HepG2 (cell line): ENCODE measurements around the gene SUSD3. TPM values are rescaled to one million over a fixed set of nuclear protein-coding genes. Genes with fewer than 3 reads are reported as not detected.
A peak's percentile ranks its signal among the peaks of the same experiment; 100 is the strongest.

Experiments used
- HNRNPL ChIP-seq: fragments of 200-400 bp; formaldehyde crosslinking; IDR thresholded peaks from 2 replicates; pipeline ENCODE4 v1.6.1; 2017; ENCODE audit warnings: mild to moderate bottlenecking, low read depth, low read length
- HNRNPUL1 ChIP-seq: fragments of 200-400 bp; formaldehyde crosslinking; IDR thresholded peaks from 2 replicates; pipeline ENCODE4 v1.6.1; 2017; ENCODE audit warnings: low read depth, mild to moderate bottlenecking, low read length, moderate library complexity
- KDM5A ChIP-seq: fragments of 200-600 bp; sonication (generic); IDR thresholded peaks from 2 replicates; pipeline ENCODE4 v1.7.0; 2018; ENCODE audit warnings: antibody characterized with exemption, mild to moderate bottlenecking, low read length, borderline replicate concordance
- MAFK ChIP-seq, 2 experiments: IDR thresholded peaks in 1 of 2; conservative IDR thresholded peaks in 1 of 2; 2 replicates each; pipeline ENCODE4 v1.6.1; 2011; ENCODE audit warnings: improper control_type of control experiment in 2 of 2, low read length in 2 of 2
- MBNL3 ChIP-seq: fragments of 250-450 bp; sonication (Bioruptor Pico); conservative IDR thresholded peaks from 2 replicates; pipeline ENCODE4 v1.8.0; 2022; ENCODE audit warnings: mild to moderate bottlenecking, inconsistent platforms
- RCOR2 ChIP-seq: IDR thresholded peaks from 2 replicates; pipeline ENCODE4 v1.6.1; 2016; ENCODE audit warnings: missing biosample characterization, missing genetic modification reagents
- SSRP1 ChIP-seq: IDR thresholded peaks from 2 replicates; pipeline ENCODE4 v1.6.1; 2016; ENCODE audit warnings: control low read depth
- TCF12 ChIP-seq, 2 experiments: fragments of 450-650 bp in 1 of 2; sonication (generic) in 1 of 2; formaldehyde crosslinking in 1 of 2; IDR thresholded peaks; 2 replicates each; pipeline versions ENCODE4 v1.6.1 to v1.8.0; 2017 to 2022; ENCODE audit warnings: antibody characterized with exemption in 1 of 2, mild to moderate bottlenecking in 1 of 2, missing genetic modification reagents in 1 of 2, moderate library complexity in 1 of 2
- TRIM24 ChIP-seq: sonication (generic); formaldehyde crosslinking; IDR thresholded peaks from 2 replicates; pipeline ENCODE4 v1.8.0; 2022; ENCODE audit warnings: mild to moderate bottlenecking, missing genetic modification reagents
- ZNF713 ChIP-seq: sonication (generic); formaldehyde crosslinking; IDR thresholded peaks from 2 replicates; pipeline ENCODE4 v1.4.0; 2020; ENCODE audit warnings: mild to moderate bottlenecking, missing genetic modification reagents
- polyA plus RNA-seq, 8 experiments: library from polyadenylated mRNA; depleted of rRNA in 3 of 8; stranded (reverse) in 7 of 8; unstranded in 1 of 8; fragments of >200 nt; fragmentation: Illumina TruSeq in 4 of 8; extraction: Trizol in 4 of 8; gene quantifications; 2 replicates each; pipeline versions ENCODE4 v1.2.1 to v1.2.3, GENCODE V29; 2011 to 2016; ENCODE audit warnings: low read depth in 4 of 8, missing spikeins in 1 of 8, mixed read lengths in 1 of 8; ENCODE audit not compliant: insufficient read depth in 1 of 8
- total RNA-seq, 5 experiments: library from RNA; depleted of rRNA; stranded (reverse); fragments of >200 nt; fragmentation: Illumina TruSeq; extraction: Trizol; gene quantifications; 2 replicates each; pipeline ENCODE4 v1.2.3, GENCODE V29; 2016; ENCODE audit warnings: low read depth in 1 of 5
- TF ChIP-seq, protein P1 (sequence below): sonication (generic); formaldehyde crosslinking; IDR thresholded peaks from 2 replicates; pipeline ENCODE4 v1.8.0; 2022; ENCODE audit warnings: mild to moderate bottlenecking, missing genetic modification reagents
- TF ChIP-seq, protein P2 (sequence below): sonication (generic); formaldehyde crosslinking; conservative IDR thresholded peaks from 2 replicates; pipeline ENCODE4 v1.8.0; 2022; ENCODE audit warnings: missing genetic modification reagents
- TF ChIP-seq, protein P3 (sequence below): IDR thresholded peaks from 2 replicates; pipeline ENCODE4 v1.6.1; 2016; ENCODE audit warnings: missing compliant biosample characterization, missing genetic modification reagents, borderline replicate concordance
- TF ChIP-seq, protein P4 (sequence below): sonication (generic); formaldehyde crosslinking; IDR thresholded peaks from 2 replicates; pipeline ENCODE4 v1.4.0; 2020; ENCODE audit warnings: mild to moderate bottlenecking, missing genetic modification reagents
- TF ChIP-seq, protein P5 (sequence below): IDR thresholded peaks from 2 replicates; pipeline ENCODE4 v1.6.1; 2012; ENCODE audit warnings: low read length, improper control_type of control experiment
- TF ChIP-seq, protein P6 (sequence below): sonication (generic); formaldehyde crosslinking; conservative IDR thresholded peaks from 2 replicates; pipeline ENCODE4 v1.8.0; 2022; ENCODE audit warnings: mild to moderate bottlenecking, moderate library complexity, missing genetic modification reagents
- TF ChIP-seq, protein P7 (sequence below): sonication (generic); formaldehyde crosslinking; IDR thresholded peaks from 2 replicates; pipeline ENCODE4 v1.5.1; 2020; ENCODE audit warnings: missing genetic modification reagents, mild to moderate bottlenecking, borderline replicate concordance

SUSD3 gene
- total and polyA plus RNA-seq, 2 of the 13 experiments (the other 11 are each of a cell fraction or from before 2014, with no cell fraction given), result 7.0 to 9.1 TPM

DNA sequence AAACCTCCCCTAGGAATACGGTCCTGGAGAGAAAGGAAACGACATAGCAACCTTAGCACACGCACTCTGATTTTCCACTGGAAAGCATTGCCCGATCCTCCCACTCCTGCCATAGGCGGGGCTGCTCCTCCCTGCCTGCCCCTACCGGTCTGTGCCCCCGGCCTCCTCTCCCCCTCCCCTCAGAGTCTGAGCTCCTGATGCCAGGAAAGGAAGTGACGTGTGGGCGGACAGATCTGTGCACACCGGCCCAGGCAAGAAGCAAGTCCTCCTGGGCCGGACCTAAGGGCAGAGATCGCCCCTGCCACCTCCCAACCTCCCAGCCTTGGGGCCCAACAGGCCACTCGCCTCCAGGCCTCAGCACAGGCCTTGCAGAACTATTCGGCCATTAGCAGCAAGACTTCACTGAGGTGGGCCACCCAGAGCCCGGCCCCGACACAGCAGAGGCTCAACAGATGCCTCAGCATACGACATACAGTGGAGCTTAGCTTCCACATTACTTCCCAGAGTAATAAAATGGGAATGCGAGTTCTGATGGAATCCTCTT is 68.4 kb downstream of the SUSD3 start (continued):
- TF ChIP-seq, protein P1, sequence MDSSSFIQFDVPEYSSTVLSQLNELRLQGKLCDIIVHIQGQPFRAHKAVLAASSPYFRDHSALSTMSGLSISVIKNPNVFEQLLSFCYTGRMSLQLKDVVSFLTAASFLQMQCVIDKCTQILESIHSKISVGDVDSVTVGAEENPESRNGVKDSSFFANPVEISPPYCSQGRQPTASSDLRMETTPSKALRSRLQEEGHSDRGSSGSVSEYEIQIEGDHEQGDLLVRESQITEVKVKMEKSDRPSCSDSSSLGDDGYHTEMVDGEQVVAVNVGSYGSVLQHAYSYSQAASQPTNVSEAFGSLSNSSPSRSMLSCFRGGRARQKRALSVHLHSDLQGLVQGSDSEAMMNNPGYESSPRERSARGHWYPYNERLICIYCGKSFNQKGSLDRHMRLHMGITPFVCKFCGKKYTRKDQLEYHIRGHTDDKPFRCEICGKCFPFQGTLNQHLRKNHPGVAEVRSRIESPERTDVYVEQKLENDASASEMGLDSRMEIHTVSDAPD (CRISPR knock-in tag), result no peak
- TF ChIP-seq, protein P2, sequence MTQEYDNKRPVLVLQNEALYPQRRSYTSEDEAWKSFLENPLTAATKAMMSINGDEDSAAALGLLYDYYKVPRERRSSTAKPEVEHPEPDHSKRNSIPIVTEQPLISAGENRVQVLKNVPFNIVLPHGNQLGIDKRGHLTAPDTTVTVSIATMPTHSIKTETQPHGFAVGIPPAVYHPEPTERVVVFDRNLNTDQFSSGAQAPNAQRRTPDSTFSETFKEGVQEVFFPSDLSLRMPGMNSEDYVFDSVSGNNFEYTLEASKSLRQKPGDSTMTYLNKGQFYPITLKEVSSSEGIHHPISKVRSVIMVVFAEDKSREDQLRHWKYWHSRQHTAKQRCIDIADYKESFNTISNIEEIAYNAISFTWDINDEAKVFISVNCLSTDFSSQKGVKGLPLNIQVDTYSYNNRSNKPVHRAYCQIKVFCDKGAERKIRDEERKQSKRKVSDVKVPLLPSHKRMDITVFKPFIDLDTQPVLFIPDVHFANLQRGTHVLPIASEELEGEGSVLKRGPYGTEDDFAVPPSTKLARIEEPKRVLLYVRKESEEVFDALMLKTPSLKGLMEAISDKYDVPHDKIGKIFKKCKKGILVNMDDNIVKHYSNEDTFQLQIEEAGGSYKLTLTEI, result no peak
- no peak for TF ChIP-seq RCOR2 (CRISPR knock-in tag)
- TF ChIP-seq, protein P3, sequence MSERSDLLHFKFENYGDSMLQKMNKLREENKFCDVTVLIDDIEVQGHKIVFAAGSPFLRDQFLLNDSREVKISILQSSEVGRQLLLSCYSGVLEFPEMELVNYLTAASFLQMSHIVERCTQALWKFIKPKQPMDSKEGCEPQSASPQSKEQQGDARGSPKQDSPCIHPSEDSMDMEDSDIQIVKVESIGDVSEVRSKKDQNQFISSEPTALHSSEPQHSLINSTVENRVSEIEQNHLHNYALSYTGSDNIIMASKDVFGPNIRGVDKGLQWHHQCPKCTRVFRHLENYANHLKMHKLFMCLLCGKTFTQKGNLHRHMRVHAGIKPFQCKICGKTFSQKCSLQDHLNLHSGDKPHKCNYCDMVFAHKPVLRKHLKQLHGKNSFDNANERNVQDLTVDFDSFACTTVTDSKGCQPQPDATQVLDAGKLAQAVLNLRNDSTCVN (CRISPR knock-in tag), result no peak
- TF ChIP-seq, protein P4, sequence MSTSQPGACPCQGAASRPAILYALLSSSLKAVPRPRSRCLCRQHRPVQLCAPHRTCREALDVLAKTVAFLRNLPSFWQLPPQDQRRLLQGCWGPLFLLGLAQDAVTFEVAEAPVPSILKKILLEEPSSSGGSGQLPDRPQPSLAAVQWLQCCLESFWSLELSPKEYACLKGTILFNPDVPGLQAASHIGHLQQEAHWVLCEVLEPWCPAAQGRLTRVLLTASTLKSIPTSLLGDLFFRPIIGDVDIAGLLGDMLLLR (CRISPR knock-in tag), result no peak
- TF ChIP-seq, protein P5, sequence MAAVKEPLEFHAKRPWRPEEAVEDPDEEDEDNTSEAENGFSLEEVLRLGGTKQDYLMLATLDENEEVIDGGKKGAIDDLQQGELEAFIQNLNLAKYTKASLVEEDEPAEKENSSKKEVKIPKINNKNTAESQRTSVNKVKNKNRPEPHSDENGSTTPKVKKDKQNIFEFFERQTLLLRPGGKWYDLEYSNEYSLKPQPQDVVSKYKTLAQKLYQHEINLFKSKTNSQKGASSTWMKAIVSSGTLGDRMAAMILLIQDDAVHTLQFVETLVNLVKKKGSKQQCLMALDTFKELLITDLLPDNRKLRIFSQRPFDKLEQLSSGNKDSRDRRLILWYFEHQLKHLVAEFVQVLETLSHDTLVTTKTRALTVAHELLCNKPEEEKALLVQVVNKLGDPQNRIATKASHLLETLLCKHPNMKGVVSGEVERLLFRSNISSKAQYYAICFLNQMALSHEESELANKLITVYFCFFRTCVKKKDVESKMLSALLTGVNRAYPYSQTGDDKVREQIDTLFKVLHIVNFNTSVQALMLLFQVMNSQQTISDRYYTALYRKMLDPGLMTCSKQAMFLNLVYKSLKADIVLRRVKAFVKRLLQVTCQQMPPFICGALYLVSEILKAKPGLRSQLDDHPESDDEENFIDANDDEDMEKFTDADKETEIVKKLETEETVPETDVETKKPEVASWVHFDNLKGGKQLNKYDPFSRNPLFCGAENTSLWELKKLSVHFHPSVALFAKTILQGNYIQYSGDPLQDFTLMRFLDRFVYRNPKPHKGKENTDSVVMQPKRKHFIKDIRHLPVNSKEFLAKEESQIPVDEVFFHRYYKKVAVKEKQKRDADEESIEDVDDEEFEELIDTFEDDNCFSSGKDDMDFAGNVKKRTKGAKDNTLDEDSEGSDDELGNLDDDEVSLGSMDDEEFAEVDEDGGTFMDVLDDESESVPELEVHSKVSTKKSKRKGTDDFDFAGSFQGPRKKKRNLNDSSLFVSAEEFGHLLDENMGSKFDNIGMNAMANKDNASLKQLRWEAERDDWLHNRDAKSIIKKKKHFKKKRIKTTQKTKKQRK, result no peak
- TF ChIP-seq ZNF713 (CRISPR knock-in tag), result no peak
- no peak for TF ChIP-seq HNRNPUL1
- TF ChIP-seq MBNL3, result no peak
- TF ChIP-seq, protein P6, sequence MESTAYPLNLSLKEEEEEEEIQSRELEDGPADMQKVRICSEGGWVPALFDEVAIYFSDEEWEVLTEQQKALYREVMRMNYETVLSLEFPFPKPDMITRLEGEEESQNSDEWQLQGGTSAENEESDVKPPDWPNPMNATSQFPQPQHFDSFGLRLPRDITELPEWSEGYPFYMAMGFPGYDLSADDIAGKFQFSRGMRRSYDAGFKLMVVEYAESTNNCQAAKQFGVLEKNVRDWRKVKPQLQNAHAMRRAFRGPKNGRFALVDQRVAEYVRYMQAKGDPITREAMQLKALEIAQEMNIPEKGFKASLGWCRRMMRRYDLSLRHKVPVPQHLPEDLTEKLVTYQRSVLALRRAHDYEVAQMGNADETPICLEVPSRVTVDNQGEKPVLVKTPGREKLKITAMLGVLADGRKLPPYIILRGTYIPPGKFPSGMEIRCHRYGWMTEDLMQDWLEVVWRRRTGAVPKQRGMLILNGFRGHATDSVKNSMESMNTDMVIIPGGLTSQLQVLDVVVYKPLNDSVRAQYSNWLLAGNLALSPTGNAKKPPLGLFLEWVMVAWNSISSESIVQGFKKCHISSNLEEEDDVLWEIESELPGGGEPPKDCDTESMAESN (CRISPR knock-in tag), result no peak
- TF ChIP-seq TCF12 (IDR thresholded peaks at IDR 0.05), result no peak
- no peak; the same call in 1 of the 2 replicates for TF ChIP-seq TCF12 (CRISPR knock-in tag; IDR thresholded peaks at IDR 0.05)
- TF ChIP-seq MAFK (conservative IDR thresholded peaks at IDR 0.05 in 1 of 2, IDR thresholded peaks at IDR 0.05 in 1 of 2; ENCODE audit: low read length in 2 of 2), result no peak
- no peak for TF ChIP-seq SSRP1
- TF ChIP-seq HNRNPL, result peak; percentile 84
- no peak for TF ChIP-seq TRIM24 (CRISPR knock-in tag)
- TF ChIP-seq, protein P7, sequence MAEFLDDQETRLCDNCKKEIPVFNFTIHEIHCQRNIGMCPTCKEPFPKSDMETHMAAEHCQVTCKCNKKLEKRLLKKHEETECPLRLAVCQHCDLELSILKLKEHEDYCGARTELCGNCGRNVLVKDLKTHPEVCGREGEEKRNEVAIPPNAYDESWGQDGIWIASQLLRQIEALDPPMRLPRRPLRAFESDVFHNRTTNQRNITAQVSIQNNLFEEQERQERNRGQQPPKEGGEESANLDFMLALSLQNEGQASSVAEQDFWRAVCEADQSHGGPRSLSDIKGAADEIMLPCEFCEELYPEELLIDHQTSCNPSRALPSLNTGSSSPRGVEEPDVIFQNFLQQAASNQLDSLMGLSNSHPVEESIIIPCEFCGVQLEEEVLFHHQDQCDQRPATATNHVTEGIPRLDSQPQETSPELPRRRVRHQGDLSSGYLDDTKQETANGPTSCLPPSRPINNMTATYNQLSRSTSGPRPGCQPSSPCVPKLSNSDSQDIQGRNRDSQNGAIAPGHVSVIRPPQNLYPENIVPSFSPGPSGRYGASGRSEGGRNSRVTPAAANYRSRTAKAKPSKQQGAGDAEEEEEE (CRISPR knock-in tag), result no peak
- TF ChIP-seq KDM5A, result no peak
